NCI-H1694 (cell line): ENCODE measurements around the gene AFP.

ENCODE experiments used
- DNase-seq: peaks from one replicate; lab custom pipeline; 2025; lab: John Stamatoyannopoulos, UW

The AFP gene

GRCh38 chr4:73460913-73461522, 25.0 kb downstream of the AFP start:
- no peak for DNase-seq

GRCh38 chr4:73468170-73468569, 32.1 kb downstream of the AFP start:
- DNase-seq: no peak

- no peak for DNase-seq
Observed at GRCh38 chr4:73470728-73471127, 34.7 kb downstream of the AFP start.

- DNase-seq: no peak
Observed at GRCh38 chr4:73477176-73477575, 41.2 kb downstream of the AFP start.

GRCh38 chr4:73479323-73479722, 43.3 kb downstream of the AFP start:
- no peak for DNase-seq

- DNase-seq: no peak
Observed at GRCh38 chr4:73481358-73481757, 45.3 kb downstream of the AFP start, which contains the start of gene AFM. TSS of gene AFM (plus strand) at chr4:73481745. CDS start at chr4:73481776, 31 bp downstream.

GRCh38 chr4:73485085-73485484, 49.1 kb downstream of the AFP start:
- DNase-seq: no peak

GRCh38 chr4:73485596-73485995, 49.6 kb downstream of the AFP start:
- no peak for DNase-seq

GRCh38 chr4:73486497-73486896, 50.5 kb downstream of the AFP start:
- no peak for DNase-seq

- no peak for DNase-seq
Observed at GRCh38 chr4:73487233-73487632, 51.2 kb downstream of the AFP start.

GRCh38 chr4:73499996-73500765, 64.2 kb downstream of the AFP start:
- DNase-seq: no peak

GRCh38 chr4:73501664-73502265, 65.7 kb downstream of the AFP start:
- no peak for DNase-seq

GRCh38 chr4:73505567-73505966, 69.5 kb downstream of the AFP start:
- DNase-seq: no peak
